Endothelial cell of umbilical vein (primary cell): ENCODE results near the gene CDKN3. TPM values are rescaled to one million over a fixed set of nuclear protein-coding genes. Genes with fewer than 3 reads are reported as not detected.

Source experiments
- BruUV-seq: library from RNA; stranded (reverse); fragments of 400-500 nt; replicated peaks from 2 replicates; lab custom pipeline; 2021; lab: Mats Ljungman, UMichigan
- CTCF ChIA-PET: fragments of 300-600, 350-600 bp; sonication (Branson Sonifier 250); formaldehyde crosslinking; loops from one replicate; lab custom pipeline; 2021; ENCODE audit warnings: antibody characterized with exemption, inconsistent platforms; lab: Charles Lee
- POLR2A ChIA-PET: fragments of 300-600, 350-600 bp; sonication (Branson Sonifier 250); formaldehyde crosslinking; loops from one replicate; lab custom pipeline; 2021; ENCODE audit warnings: antibody characterized with exemption, inconsistent platforms; lab: Charles Lee
- DNase-seq: peaks from one replicate; pipeline ENCODE4 v3.0.0-alpha.2; 2011; ENCODE audit warnings: low read depth, low spot score
- FAIRE-seq: peaks from 2 replicates; lab custom pipeline; 2011; peaks lifted over from hg19 to GRCh38; lab: Jason Lieb, UNC
- H2AFZ ChIP-seq: 2 replicates; pipeline ENCODE4 v1.6.0; 2012; ENCODE audit warnings: low read depth, low read length, control low read depth, inconsistent platforms
- H3K27ac ChIP-seq: 2 replicates; pipeline ENCODE4 v1.5.1; 2011; ENCODE audit warnings: low read depth, mild to moderate bottlenecking, control low read depth, low read length, moderate library complexity; ENCODE audit not compliant: insufficient read depth
- H3K27me3 ChIP-seq, 2 experiments: 2 replicates each; pipeline versions ENCODE4 v1.6.0 to v1.6.1; 2011; ENCODE audit warnings: low read length in 2 of 2, mixed read lengths in 1 of 2; ENCODE audit not compliant: control insufficient read depth in 2 of 2, insufficient read depth in 2 of 2
- H3K36me3 ChIP-seq, 2 experiments: 2 replicates in 1 of 2; 3 replicates in 1 of 2; pipeline ENCODE4 v1.5.1; 2011; ENCODE audit warnings: low read length in 2 of 2, mild to moderate bottlenecking in 1 of 2, moderate library complexity in 1 of 2; ENCODE audit not compliant: control insufficient read depth in 2 of 2, insufficient read depth in 2 of 2; ENCODE audit errors: extremely low read depth in 1 of 2
- H3K4me1 ChIP-seq: 3 replicates; pipeline ENCODE4 v1.5.1; 2011; ENCODE audit warnings: mild to moderate bottlenecking, low read length; ENCODE audit not compliant: control insufficient read depth, insufficient read depth; ENCODE audit errors: extremely low read depth
- H3K4me2 ChIP-seq: 2 replicates; pipeline ENCODE4 v1.6.1; 2011; ENCODE audit warnings: low read length, control low read depth, mixed read lengths; ENCODE audit not compliant: insufficient read depth
- H3K4me3 ChIP-seq, 3 experiments: fragments of 200-600 bp in 1 of 3; sonication (generic), shearing (Covaris generic) in 1 of 3; replicated peaks in 1 of 3; 2 replicates each; pipeline ENCODE4 v1.5.1; 2011 to 2016; ENCODE audit warnings: control low read depth in 3 of 3, low read length in 3 of 3, mild to moderate bottlenecking in 2 of 3, inconsistent platforms in 1 of 3, low read depth in 1 of 3, moderate library complexity in 1 of 3; ENCODE audit not compliant: insufficient read depth in 1 of 3
- H3K79me2 ChIP-seq: 2 replicates; pipeline ENCODE4 v1.6.0; 2012; ENCODE audit warnings: low read length, inconsistent platforms; ENCODE audit not compliant: control insufficient read depth, insufficient read depth
- H3K9ac ChIP-seq: replicated peaks from 2 replicates; pipeline ENCODE3; 2011; ENCODE audit warnings: low read length, control low read depth; ENCODE audit not compliant: insufficient read depth; ENCODE audit errors: extremely low read depth
- H3K9me1 ChIP-seq: replicated peaks from 3 replicates; pipeline ENCODE4 v1.6.0; 2011; ENCODE audit warnings: mild to moderate bottlenecking, low read length; ENCODE audit not compliant: control insufficient read depth, insufficient read depth; ENCODE audit errors: extremely low read depth
- H3K9me3 ChIP-seq: replicated peaks from 2 replicates; pipeline ENCODE4 v1.5.1; 2012; ENCODE audit warnings: low read length, inconsistent platforms; ENCODE audit not compliant: control insufficient read depth, insufficient read depth
- H4K20me1 ChIP-seq: replicated peaks from 2 replicates; pipeline ENCODE3; 2011; ENCODE audit warnings: mild to moderate bottlenecking, low read length; ENCODE audit not compliant: control insufficient read depth, insufficient read depth; ENCODE audit errors: extremely low read depth
- GATA2 ChIP-seq: IDR thresholded peaks from 2 replicates; pipeline ENCODE4 v1.7.0; 2011; ENCODE audit warnings: low read depth, mild to moderate bottlenecking, moderate library complexity, mixed read lengths, low read length; ENCODE audit not compliant: insufficient read length, insufficient read depth
- dilution Hi-C: fragments of 300-500 bp; cut with MboI; formaldehyde crosslinking; loops from one replicate; pipeline ENCODE4 v1.15.0; 2019; ENCODE audit warnings: low sequenced_read_pairs; ENCODE audit not compliant: extremely low pct_ligation_motif_present
- intact Hi-C: fragments of 100-400 bp; cut with micrococcal nuclease; formaldehyde crosslinking; loops from one replicate; pipeline ENCODE4 v1.10.0; 2022
- polyA plus RNA-seq, 4 experiments: library from polyadenylated mRNA; depleted of rRNA in 3 of 4; stranded (reverse) in 3 of 4; unstranded in 1 of 4; fragments of >200 nt; gene quantifications; 2 replicates each; pipeline versions ENCODE4 v1.2.1 to v1.2.3, GENCODE V29; 2011 to 2012; ENCODE audit warnings: missing spikeins in 1 of 4
- total RNA-seq: library from RNA; stranded (reverse); gene quantifications from 2 replicates; pipeline ENCODE4 v1.2.3, GENCODE V29; 2021
- TF ChIP-seq, protein P1 (sequence below), 2 donors: IDR thresholded peaks; 1 replicate in 1 of 2; 2 replicates in 1 of 2; pipeline ENCODE4 v1.5.1; 2011; ENCODE audit warnings: low read length in 2 of 2, mild to moderate bottlenecking in 2 of 2, moderate library complexity in 2 of 2, control low read depth in 1 of 2, inconsistent platforms in 1 of 2, low read depth in 1 of 2; ENCODE audit not compliant: insufficient read depth in 1 of 2; ENCODE audit errors: extremely low read depth in 1 of 2

Gene CDKN3
- total and polyA plus RNA-seq, 2 donors (not counting 3 experiments of a cell fraction or from before 2014, with no cell fraction given), result 36.6 to 52.0 TPM

DNA sequence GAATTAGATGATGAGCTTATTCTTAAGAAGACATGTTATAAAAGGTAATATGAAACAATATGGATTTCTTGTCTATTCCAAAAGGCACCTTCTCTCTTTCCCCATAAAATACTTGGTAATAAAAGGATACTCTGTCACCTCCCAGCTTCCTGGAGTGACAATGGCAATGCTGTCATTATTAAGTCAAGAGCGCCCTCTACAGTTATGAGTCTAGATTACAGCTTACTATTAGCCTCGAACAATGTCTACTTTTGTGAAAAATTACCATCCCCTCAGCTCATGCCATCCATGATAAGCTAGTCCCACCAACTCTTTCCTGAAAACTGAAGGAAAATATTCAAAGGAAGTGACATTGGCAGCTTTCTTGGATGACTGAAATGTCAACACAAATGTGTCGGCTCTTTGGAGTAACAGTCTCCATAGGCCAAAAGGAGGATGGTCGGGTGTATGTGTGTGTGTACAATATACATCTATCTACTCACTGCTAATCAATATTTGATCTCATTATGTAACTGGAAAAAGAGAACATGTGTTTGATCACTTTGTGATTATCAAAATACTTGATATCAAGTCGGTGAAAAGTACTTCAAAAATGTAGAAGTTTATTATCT, 48.7 kb upstream of the CDKN3 start:
- BruUV-seq, result no TSS peak
- Histone ChIP-seq H3K79me2 (no peaks in the 10 kb centered on the region), H3K9me3 (no peaks in the 10 kb centered on the region), H3K9ac (no peak overlapping the region), H3K4me3 (no peak overlapping the region), H3K27ac (no peak overlapping the region), H3K4me1 (peaks cover 12% of the 10 kb centered on the region), H3K27me3 (no peaks in the 10 kb centered on the region), H2AFZ (no peak overlapping the region), H3K36me3 (no peaks in the 10 kb centered on the region), H4K20me1 (no peaks in the 10 kb centered on the region), H3K4me2 (no peak overlapping the region), H3K9me1 (no peaks in the 10 kb centered on the region)
- FAIRE-seq, result peak; percentile 90
- TF ChIP-seq GATA2, result no peak
- TF ChIP-seq, protein P1, sequence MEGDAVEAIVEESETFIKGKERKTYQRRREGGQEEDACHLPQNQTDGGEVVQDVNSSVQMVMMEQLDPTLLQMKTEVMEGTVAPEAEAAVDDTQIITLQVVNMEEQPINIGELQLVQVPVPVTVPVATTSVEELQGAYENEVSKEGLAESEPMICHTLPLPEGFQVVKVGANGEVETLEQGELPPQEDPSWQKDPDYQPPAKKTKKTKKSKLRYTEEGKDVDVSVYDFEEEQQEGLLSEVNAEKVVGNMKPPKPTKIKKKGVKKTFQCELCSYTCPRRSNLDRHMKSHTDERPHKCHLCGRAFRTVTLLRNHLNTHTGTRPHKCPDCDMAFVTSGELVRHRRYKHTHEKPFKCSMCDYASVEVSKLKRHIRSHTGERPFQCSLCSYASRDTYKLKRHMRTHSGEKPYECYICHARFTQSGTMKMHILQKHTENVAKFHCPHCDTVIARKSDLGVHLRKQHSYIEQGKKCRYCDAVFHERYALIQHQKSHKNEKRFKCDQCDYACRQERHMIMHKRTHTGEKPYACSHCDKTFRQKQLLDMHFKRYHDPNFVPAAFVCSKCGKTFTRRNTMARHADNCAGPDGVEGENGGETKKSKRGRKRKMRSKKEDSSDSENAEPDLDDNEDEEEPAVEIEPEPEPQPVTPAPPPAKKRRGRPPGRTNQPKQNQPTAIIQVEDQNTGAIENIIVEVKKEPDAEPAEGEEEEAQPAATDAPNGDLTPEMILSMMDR (IDR thresholded peaks at IDR 0.05; ENCODE audit: extremely low read depth in 1 of 2, insufficient read depth in 1 of 2, low read depth in 1 of 2, low read length in 2 of 2), result peak; percentile 52 to 56
- POLR2A ChIA-PET, result interaction anchor here (0.7 kb wide), 1 partner anchor 395 kb away, joined by 3 read pairs; no protein-coding TSS in a partner anchor
- dilution Hi-C loops, result loop anchor here (25.0 kb wide), 1 partner anchor 811 kb away; no protein-coding TSS in a partner anchor
- peak; percentile 63 for DNase-seq
- intact Hi-C loops, result loop anchor here (1.0 to 10.0 kb wide), 7 partner anchors 631 to 1387 kb away; no protein-coding TSS in a partner anchor
- CTCF ChIA-PET, result interaction anchor here (0.6 to 4.0 kb wide), 89 partner anchors 8 to 1557 kb away, joined by 3 to 111 read pairs (median 5); partner anchors contain the start of genes BMP4, CDKN3 and GNPNAT1
